ENCODE data around the gene RAPSN. TPM values are rescaled to one million over a fixed set of nuclear protein-coding genes. Genes with fewer than 3 reads are reported as not detected.

RAPSN gene
- total and polyA plus RNA-seq, 2 donors (not counting 3 experiments of a cell fraction or from before 2014, with no cell fraction given): 0.18 to 1.6 TPM

- no peak for TF ChIP-seq POLR2AphosphoS5 (IDR thresholded peaks at IDR 0.05; ENCODE audit: insufficient read depth, low read depth, low read length)
- TF ChIP-seq POLR2A (IDR thresholded peaks at IDR 0.05; ENCODE audit: low read depth, low read length): no peak
- TF ChIP-seq GATA2 (IDR thresholded peaks at IDR 0.05; ENCODE audit: insufficient read depth, insufficient read length, low read depth, low read length): no peak
- TF ChIP-seq EZH2 (IDR thresholded peaks at IDR 0.05; ENCODE audit: borderline replicate concordance, low read depth, low read length, severe bottlenecking): no peak
- no peak for TF ChIP-seq JUN (IDR thresholded peaks at IDR 0.05; ENCODE audit: borderline replicate concordance, insufficient read depth, insufficient read length, low read depth)
- no peak for TF ChIP-seq MAX (IDR thresholded peaks at IDR 0.05; ENCODE audit: insufficient read depth, insufficient read length)
- TF ChIP-seq FOS (IDR thresholded peaks at IDR 0.05; ENCODE audit: borderline replicate concordance, insufficient read depth, low read length): no peak
- TF ChIP-seq MYC (IDR thresholded peaks at IDR 0.05; ENCODE audit: low read depth, low read length): no peak
- no peak for TF ChIP-seq CTCF (IDR thresholded peaks at IDR 0.05; ENCODE audit: extremely low read depth in 1 of 2, insufficient read depth in 1 of 2, low read depth in 1 of 2, low read length in 2 of 2)
- Histone ChIP-seq H3K9ac (replicated peaks; ENCODE audit: extremely low read depth, insufficient read depth, low read length) (no peak overlapping the region), H3K27ac (ENCODE audit: insufficient read depth, low read depth, low read length) (no peak overlapping the region), H3K79me2 (ENCODE audit: control insufficient read depth, insufficient read depth, low read length) (no peaks in the 10 kb centered on the region), H3K36me3 (ENCODE audit: control insufficient read depth in 2 of 2, extremely low read depth in 1 of 2, insufficient read depth in 2 of 2, low read length in 2 of 2) (no peaks in the 10 kb centered on the region), H2AFZ (ENCODE audit: low read depth, low read length) (no peak overlapping the region), H3K4me1 (ENCODE audit: control insufficient read depth, extremely low read depth, insufficient read depth, low read length) (peaks cover 19% of the 10 kb centered on the region), H3K9me3 (replicated peaks; ENCODE audit: control insufficient read depth, insufficient read depth, low read length) (no peaks in the 10 kb centered on the region), H3K4me2 (ENCODE audit: insufficient read depth, low read length) (no peak overlapping the region), H3K27me3 (ENCODE audit: control insufficient read depth in 2 of 2, insufficient read depth in 2 of 2, low read length in 2 of 2) (no peaks in the 10 kb centered on the region), H4K20me1 (replicated peaks; ENCODE audit: control insufficient read depth, extremely low read depth, insufficient read depth, low read length) (no peaks in the 10 kb centered on the region), H3K9me1 (replicated peaks; ENCODE audit: control insufficient read depth, extremely low read depth, insufficient read depth, low read length) (no peaks in the 10 kb centered on the region), H3K4me3 (replicated peaks in 1 of 3; ENCODE audit: insufficient read depth in 1 of 3, low read depth in 1 of 3, low read length in 3 of 3) (no peak overlapping the region)
- POLR2A ChIA-PET: no interaction called here
- no peak for FAIRE-seq
- intact Hi-C loops (cut with micrococcal nuclease) (no loop called here), dilution Hi-C loops (cut with MboI; ENCODE audit: extremely low pct_ligation_motif_present, low sequenced_read_pairs) (no loop called here)
- CTCF ChIA-PET: interaction anchor here (8.2 kb wide), 1 partner anchor 30 kb away, joined by 74 read pairs; no protein-coding TSS in a partner anchor
- no TSS peak for BruUV-seq (replicated peaks)
- no peak for DNase-seq (ENCODE audit: low read depth, low spot score)
Observed at GRCh38 chr11:47403135-47403534, 45.8 kb downstream of the RAPSN start.

All from endothelial cell of umbilical vein (primary cell).